ENCODE data around the gene SMARCC2. TPM values are rescaled to one million over a fixed set of nuclear protein-coding genes. Genes with fewer than 3 reads are reported as not detected.

SMARCC2 gene
- total and polyA plus RNA-seq, 2 of the 13 experiments (the other 11 are each of a cell fraction or from before 2014, with no cell fraction given): 21.3 to 24.1 TPM

DNA sequence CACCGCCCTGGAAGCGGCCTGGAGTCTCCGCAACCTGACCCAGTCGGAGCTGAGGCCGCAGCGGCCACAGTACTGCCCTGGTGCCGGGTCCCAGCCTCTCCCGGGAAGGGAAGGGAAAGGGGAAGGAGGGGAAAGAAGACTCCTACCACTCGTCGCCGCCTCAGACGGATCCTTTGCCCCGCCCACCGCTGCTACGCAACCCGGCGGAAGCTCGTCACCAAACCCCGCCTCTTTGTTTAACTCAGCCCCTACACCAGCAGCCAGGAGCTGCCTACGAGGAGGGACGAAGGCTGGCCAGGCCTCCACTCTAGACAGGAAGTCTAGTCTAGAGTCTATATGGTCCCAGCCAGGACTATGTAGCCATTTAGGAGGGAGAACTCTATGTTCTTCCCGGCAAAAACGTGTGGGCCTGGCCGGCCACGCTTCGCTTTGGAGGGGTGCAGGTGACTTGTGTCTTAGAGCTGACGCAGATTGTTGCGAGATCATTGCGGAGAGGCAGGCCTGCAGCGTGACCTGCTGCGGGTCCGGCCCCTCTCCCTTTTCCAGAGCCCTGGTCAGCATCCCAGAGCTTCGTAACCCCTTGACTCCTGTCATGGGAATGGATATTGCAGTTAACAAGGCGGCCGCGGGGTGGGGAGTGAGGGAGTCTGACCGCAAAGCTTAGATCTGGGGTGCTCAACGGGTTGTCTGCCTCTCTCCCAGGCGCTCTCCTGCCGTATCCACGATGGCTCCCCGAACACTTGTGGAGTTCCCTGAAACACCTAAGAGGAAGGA, 32.7 kb upstream of the SMARCC2 start, which contains the start of gene RNF41 (continued):
- TF ChIP-seq, protein P1, sequence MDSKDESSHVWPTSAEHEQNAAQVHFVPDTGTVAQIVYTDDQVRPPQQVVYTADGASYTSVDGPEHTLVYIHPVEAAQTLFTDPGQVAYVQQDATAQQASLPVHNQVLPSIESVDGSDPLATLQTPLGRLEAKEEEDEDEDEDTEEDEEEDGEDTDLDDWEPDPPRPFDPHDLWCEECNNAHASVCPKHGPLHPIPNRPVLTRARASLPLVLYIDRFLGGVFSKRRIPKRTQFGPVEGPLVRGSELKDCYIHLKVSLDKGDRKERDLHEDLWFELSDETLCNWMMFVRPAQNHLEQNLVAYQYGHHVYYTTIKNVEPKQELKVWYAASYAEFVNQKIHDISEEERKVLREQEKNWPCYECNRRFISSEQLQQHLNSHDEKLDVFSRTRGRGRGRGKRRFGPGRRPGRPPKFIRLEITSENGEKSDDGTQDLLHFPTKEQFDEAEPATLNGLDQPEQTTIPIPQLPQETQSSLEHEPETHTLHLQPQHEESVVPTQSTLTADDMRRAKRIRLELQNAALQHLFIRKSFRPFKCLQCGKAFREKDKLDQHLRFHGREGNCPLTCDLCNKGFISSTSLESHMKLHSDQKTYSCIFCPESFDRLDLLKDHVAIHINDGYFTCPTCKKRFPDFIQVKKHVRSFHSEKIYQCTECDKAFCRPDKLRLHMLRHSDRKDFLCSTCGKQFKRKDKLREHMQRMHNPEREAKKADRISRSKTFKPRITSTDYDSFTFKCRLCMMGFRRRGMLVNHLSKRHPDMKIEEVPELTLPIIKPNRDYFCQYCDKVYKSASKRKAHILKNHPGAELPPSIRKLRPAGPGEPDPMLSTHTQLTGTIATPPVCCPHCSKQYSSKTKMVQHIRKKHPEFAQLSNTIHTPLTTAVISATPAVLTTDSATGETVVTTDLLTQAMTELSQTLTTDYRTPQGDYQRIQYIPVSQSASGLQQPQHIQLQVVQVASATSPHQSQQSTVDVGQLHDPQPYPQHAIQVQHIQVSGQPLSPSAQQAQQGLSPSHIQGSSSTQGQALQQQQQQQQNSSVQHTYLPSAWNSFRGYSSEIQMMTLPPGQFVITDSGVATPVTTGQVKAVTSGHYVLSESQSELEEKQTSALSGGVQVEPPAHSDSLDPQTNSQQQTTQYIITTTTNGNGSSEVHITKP (CRISPR knock-in tag; IDR thresholded peaks at IDR 0.05; ENCODE audit: low read depth): peak; percentile 58; the same call in 1 of the 2 replicates
- TF ChIP-seq REPIN1 (CRISPR knock-in tag; IDR thresholded peaks at IDR 0.05; ENCODE audit: borderline replicate concordance, low read depth) (no peak), ESRRA (CRISPR knock-in tag; IDR thresholded peaks at IDR 0.05; ENCODE audit: low read depth) (no peak), ZNF10 (CRISPR knock-in tag; IDR thresholded peaks at IDR 0.05; ENCODE audit: borderline replicate concordance, low read depth) (no peak), DR1 (CRISPR knock-in tag; IDR thresholded peaks at IDR 0.05) (peak; percentile 78)
- TF ChIP-seq, protein P2, sequence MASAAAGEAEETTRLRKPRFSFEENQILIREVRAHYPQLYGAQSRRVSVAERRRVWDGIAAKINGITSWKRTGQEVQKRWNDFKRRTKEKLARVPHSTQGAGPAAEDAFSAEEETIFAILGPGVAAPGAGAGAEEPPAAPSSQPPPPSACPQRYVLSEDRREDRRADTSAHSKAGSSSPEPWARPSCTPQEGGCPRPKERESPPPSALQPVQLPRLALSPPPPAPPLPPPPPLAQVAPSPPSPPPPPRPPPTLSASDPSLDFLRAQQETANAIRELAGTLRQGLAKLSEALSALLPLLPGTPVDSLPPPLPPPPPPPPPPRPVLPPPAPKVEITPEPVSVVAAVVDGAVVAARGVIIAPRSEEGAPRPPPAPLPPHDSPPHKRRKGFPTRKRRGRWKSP (CRISPR knock-in tag; IDR thresholded peaks at IDR 0.05): peak; percentile 41; the same call in 1 of the 2 replicates
- TF ChIP-seq, protein P3, sequence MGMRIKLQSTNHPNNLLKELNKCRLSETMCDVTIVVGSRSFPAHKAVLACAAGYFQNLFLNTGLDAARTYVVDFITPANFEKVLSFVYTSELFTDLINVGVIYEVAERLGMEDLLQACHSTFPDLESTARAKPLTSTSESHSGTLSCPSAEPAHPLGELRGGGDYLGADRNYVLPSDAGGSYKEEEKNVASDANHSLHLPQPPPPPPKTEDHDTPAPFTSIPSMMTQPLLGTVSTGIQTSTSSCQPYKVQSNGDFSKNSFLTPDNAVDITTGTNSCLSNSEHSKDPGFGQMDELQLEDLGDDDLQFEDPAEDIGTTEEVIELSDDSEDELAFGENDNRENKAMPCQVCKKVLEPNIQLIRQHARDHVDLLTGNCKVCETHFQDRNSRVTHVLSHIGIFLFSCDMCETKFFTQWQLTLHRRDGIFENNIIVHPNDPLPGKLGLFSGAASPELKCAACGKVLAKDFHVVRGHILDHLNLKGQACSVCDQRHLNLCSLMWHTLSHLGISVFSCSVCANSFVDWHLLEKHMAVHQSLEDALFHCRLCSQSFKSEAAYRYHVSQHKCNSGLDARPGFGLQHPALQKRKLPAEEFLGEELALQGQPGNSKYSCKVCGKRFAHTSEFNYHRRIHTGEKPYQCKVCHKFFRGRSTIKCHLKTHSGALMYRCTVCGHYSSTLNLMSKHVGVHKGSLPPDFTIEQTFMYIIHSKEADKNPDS (CRISPR knock-in tag; IDR thresholded peaks at IDR 0.05): no peak
